ENCODE data around the gene PIERCE2.

DNA sequence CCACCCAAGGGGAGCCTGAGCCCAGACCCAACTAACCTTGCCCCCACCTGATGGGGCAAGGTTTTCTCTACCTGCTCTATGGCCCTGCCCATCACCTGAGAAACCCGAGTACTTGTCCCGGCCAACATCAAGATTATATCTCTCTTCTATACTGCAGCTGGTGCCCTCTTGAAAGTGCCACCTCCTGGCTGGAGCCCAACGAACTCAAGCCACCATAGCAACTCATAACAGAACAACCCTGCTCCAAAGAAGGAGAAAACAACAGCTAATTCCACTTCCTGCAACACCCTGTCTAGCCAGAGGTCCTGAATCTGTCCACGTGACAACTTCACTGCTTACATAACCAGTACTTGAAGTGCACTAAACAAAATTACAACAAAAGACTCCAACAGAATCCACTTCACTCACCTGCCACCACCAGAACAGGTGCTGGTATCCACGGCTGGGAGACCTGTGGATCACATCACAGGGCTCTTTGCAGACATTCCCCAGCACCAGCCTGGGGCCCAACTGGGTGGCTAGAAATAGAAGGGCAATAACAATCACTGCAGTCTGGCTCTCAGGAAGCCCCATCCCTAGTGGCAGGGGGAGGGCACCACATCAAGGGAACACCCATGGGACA, 49.2 kb downstream of the PIERCE2 start:
- TF ChIP-seq FOXM1 (IDR thresholded peaks at IDR 0.05; ENCODE audit: borderline replicate concordance, low read depth) (no peak), EP300 (IDR thresholded peaks at IDR 0.05; ENCODE audit: borderline replicate concordance) (no peak)
- TF ChIP-seq, protein P1, sequence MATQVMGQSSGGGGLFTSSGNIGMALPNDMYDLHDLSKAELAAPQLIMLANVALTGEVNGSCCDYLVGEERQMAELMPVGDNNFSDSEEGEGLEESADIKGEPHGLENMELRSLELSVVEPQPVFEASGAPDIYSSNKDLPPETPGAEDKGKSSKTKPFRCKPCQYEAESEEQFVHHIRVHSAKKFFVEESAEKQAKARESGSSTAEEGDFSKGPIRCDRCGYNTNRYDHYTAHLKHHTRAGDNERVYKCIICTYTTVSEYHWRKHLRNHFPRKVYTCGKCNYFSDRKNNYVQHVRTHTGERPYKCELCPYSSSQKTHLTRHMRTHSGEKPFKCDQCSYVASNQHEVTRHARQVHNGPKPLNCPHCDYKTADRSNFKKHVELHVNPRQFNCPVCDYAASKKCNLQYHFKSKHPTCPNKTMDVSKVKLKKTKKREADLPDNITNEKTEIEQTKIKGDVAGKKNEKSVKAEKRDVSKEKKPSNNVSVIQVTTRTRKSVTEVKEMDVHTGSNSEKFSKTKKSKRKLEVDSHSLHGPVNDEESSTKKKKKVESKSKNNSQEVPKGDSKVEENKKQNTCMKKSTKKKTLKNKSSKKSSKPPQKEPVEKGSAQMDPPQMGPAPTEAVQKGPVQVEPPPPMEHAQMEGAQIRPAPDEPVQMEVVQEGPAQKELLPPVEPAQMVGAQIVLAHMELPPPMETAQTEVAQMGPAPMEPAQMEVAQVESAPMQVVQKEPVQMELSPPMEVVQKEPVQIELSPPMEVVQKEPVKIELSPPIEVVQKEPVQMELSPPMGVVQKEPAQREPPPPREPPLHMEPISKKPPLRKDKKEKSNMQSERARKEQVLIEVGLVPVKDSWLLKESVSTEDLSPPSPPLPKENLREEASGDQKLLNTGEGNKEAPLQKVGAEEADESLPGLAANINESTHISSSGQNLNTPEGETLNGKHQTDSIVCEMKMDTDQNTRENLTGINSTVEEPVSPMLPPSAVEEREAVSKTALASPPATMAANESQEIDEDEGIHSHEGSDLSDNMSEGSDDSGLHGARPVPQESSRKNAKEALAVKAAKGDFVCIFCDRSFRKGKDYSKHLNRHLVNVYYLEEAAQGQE (IDR thresholded peaks at IDR 0.05; ENCODE audit: low read depth), result no peak

Measured in Ishikawa (cell line).